PC-9 (cell line): Measurements from ENCODE around the gene PTCHD1. TPM values are rescaled to one million over a fixed set of nuclear protein-coding genes. Genes with fewer than 3 reads are reported as not detected.

Source experiments
- BruUV-seq: library from RNA; stranded (reverse); fragments of 400-500 nt; replicated peaks from 2 replicates; lab custom pipeline; 2021; lab: Mats Ljungman, UMichigan
- CTCF ChIA-PET: fragments of 300-600 bp; sonication (Branson Sonifier 250); formaldehyde crosslinking; loops from one replicate; lab custom pipeline; 2022; ENCODE audit warnings: antibody characterized with exemption; lab: Charles Lee
- POLR2A ChIA-PET: fragments of 300-600 bp; sonication (Branson Sonifier 250); formaldehyde crosslinking; loops from one replicate; lab custom pipeline; 2022; ENCODE audit warnings: antibody characterized with exemption; ENCODE audit not compliant: unreplicated experiment; lab: Charles Lee
- DNase-seq, 2 experiments: peaks; one replicate each; pipeline versions ENCODE4 v3.0.0 to v3.0.0-alpha.2; 2015 to 2022; ENCODE audit warnings: mixed read lengths in 1 of 2
- H2AFZ ChIP-seq: fragments of 200-600 bp; sonication (generic); 2 replicates; pipeline ENCODE4 v1.8.1; 2017; ENCODE audit warnings: antibody characterized with exemption
- H3F3A ChIP-seq: fragments of 200-600 bp; sonication (generic); 2 replicates; pipeline ENCODE4 v1.8.1; 2017; ENCODE audit warnings: antibody characterized with exemption, mild to moderate bottlenecking, low read depth; ENCODE audit not compliant: insufficient read depth
- H3K27ac ChIP-seq: fragments of 200-600 bp; sonication (generic); 2 replicates; pipeline ENCODE4 v1.6.1; 2016; ENCODE audit warnings: mixed run types
- H3K27me3 ChIP-seq: fragments of 200-600 bp; sonication (generic); 2 replicates; pipeline ENCODE4 v1.6.1; 2016; ENCODE audit warnings: low read depth, mixed run types; ENCODE audit not compliant: insufficient read depth
- H3K36me3 ChIP-seq: fragments of 200-600 bp; sonication (generic); 2 replicates; pipeline ENCODE4 v1.6.1; 2016; ENCODE audit warnings: low read depth, mixed run types
- H3K4me1 ChIP-seq: fragments of 200-600 bp; sonication (generic); replicated peaks from 2 replicates; pipeline ENCODE4 v1.6.1; 2016; ENCODE audit warnings: mixed run types; ENCODE audit not compliant: insufficient read depth
- H3K4me2 ChIP-seq: fragments of 200-600 bp; sonication (generic); 2 replicates; pipeline ENCODE4 v1.6.1; 2017; ENCODE audit warnings: mixed run types
- H3K4me3 ChIP-seq: fragments of 200-600 bp; sonication (generic); 2 replicates; pipeline ENCODE4 v1.6.1; 2016; ENCODE audit warnings: mixed run types
- H3K79me2 ChIP-seq: fragments of 200-600 bp; sonication (generic); 2 replicates; pipeline ENCODE4 v1.6.1; 2017; ENCODE audit warnings: low read depth, mixed run types
- H3K9me2 ChIP-seq: fragments of 200-600 bp; sonication (generic); 2 replicates; pipeline ENCODE4 v1.8.1; 2017; ENCODE audit warnings: mild to moderate bottlenecking; ENCODE audit not compliant: insufficient read depth
- H3K9me3 ChIP-seq: fragments of 200-600 bp; sonication (generic); 2 replicates; pipeline ENCODE4 v1.8.1; 2016; ENCODE audit warnings: low read depth; ENCODE audit not compliant: insufficient read depth
- H4K20me1 ChIP-seq: fragments of 200-600 bp; sonication (generic); 2 replicates; pipeline ENCODE4 v1.8.1; 2017; ENCODE audit not compliant: insufficient read depth
- EZH2 ChIP-seq: fragments of 200-600 bp; sonication (generic); IDR thresholded peaks from 2 replicates; pipeline ENCODE4 v1.8.0; 2017; ENCODE audit warnings: antibody characterized with exemption, low read depth
- intact Hi-C: fragments of 100-400 bp; cut with micrococcal nuclease; formaldehyde crosslinking; loops from one replicate; pipeline ENCODE4 v1.10.0; 2022; ENCODE audit not compliant: unreplicated experiment
- total RNA-seq: library from RNA; stranded (reverse); gene quantifications from 2 replicates; pipeline ENCODE4 v1.2.3, GENCODE V29; 2021
- TF ChIP-seq, protein P1 (sequence below): fragments of 200-600 bp; sonication (generic); conservative IDR thresholded peaks from 2 replicates; pipeline ENCODE4 v1.6.1; 2017; ENCODE audit warnings: mixed run types, antibody characterized with exemption, mild to moderate bottlenecking, moderate library complexity

PTCHD1 gene
- total RNA-seq, 1 experiment from 2014 or later: not detected

DNA sequence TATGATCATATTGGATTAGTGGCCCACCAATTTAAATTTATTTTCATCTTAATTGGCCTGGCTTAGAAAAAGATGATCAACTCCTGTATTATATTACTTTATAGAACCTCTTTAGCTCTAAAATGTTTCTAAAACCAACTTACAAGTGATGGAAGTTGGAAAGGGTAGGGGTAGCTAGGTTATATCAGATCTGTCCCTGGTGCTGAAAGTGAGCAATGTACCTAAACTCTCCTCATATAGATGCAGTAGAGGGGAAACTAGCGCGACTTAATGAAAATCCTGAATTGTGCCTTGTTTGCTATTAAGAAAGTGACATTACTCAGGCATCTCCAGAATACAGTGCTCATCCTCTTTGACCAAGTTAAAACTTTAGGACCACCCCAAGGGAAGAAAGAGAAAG, 7.5 kb upstream of the PTCHD1 start:
- CTCF ChIA-PET: no interaction called here
- Histone ChIP-seq H3K27me3 (no peaks in the 10 kb centered on the region), H3K4me1 (no peaks in the 10 kb centered on the region), H3K27ac (no peak overlapping the region), H3F3A (no peaks in the 10 kb centered on the region), H3K9me2 (no peaks in the 10 kb centered on the region), H3K4me2 (no peak overlapping the region), H2AFZ (no peak overlapping the region), H3K79me2 (no peaks in the 10 kb centered on the region), H4K20me1 (no peaks in the 10 kb centered on the region), H3K4me3 (no peak overlapping the region), H3K9me3 (no peaks in the 10 kb centered on the region), H3K36me3 (no peaks in the 10 kb centered on the region)
- no peak for DNase-seq
- POLR2A ChIA-PET: no interaction called here
- TF ChIP-seq, protein P1, sequence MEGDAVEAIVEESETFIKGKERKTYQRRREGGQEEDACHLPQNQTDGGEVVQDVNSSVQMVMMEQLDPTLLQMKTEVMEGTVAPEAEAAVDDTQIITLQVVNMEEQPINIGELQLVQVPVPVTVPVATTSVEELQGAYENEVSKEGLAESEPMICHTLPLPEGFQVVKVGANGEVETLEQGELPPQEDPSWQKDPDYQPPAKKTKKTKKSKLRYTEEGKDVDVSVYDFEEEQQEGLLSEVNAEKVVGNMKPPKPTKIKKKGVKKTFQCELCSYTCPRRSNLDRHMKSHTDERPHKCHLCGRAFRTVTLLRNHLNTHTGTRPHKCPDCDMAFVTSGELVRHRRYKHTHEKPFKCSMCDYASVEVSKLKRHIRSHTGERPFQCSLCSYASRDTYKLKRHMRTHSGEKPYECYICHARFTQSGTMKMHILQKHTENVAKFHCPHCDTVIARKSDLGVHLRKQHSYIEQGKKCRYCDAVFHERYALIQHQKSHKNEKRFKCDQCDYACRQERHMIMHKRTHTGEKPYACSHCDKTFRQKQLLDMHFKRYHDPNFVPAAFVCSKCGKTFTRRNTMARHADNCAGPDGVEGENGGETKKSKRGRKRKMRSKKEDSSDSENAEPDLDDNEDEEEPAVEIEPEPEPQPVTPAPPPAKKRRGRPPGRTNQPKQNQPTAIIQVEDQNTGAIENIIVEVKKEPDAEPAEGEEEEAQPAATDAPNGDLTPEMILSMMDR: no peak
- no peak for TF ChIP-seq EZH2
- no TSS peak for BruUV-seq
- intact Hi-C loops: loop anchor here (10.0 kb wide), 1 partner anchor 228 kb away; no protein-coding TSS in a partner anchor

DNA sequence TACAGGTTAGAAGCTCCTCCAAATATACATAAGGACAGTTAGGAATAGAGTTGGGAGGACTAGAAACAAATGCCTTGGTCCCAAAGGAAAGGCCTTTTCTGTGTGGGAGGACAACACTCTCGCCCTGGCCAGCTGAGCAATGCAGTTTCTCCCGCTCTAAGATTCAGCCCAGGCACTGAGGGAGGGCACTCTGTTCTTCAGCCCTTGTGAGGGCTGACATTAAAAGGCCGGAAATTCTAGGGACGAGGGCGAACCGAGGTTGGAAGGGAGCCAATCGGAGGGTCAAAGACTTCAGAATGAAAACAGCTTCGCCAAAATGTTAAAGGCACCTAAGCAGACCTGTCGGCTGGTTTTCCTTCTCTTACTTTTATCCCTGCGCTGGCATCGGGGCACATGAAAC, 2.9 kb upstream of the PTCHD1 start:
- CTCF ChIA-PET: no interaction called here

DNA sequence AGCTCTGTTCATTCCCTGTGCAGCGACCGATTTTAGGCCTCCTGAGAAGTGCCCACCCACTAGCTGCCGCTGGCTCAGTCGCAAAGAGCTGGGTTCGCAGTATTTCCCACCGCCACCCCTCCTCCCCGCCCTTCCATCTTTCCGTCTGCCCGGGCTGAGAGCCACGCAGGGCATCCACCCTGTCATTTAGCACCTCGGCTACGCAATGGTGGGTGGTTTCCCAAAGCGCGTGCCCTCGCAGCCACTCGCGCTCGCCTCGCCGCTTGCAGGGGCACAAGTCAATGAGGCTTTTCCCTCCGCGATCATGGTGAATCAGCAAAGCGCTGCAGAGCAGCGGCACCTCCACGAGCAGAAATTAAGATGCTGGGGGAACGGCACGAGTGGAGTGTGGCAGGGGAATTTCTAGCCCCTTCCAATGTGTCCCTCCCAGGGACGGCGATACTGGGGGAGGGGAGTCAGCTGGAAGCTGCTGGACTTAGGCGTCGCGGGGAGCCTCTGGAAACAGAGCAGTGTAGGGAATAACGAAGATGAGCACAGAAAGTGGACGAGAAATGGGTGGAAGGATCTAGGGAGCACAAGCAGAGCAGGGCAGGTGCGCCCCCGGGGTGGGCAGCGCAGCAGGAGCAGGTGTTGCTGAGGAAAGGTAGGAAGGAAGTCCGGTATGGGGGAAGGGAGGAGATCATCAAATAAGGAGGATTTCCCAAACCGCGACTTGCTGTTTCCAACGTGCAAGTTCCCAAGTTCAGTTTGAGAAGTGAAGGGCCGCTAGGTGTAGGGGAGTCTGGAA, 2.4 kb upstream of the PTCHD1 start:
- no peaks in the 10 kb centered on the region for H3K79me2 ChIP-seq
- H3K27ac ChIP-seq: no peak overlapping the region
- ChIA-PET CTCF (no interaction called here), POLR2A (no interaction called here)
- no peak overlapping the region for H2AFZ ChIP-seq
- no peak for DNase-seq
- no peak overlapping the region for H3K4me3 ChIP-seq
- H3K9me2 ChIP-seq: no peaks in the 10 kb centered on the region
- intact Hi-C loops: no loop called here
- no peaks in the 10 kb centered on the region for H3F3A ChIP-seq
- no peaks in the 10 kb centered on the region for H3K9me3 ChIP-seq
- no TSS peak for BruUV-seq
- no peak overlapping the region for H3K4me2 ChIP-seq
- no peaks in the 10 kb centered on the region for H4K20me1 ChIP-seq
- TF ChIP-seq EZH2: no peak
- TF ChIP-seq, protein P1: no peak
- no peaks in the 10 kb centered on the region for H3K36me3 ChIP-seq
- H3K27me3 ChIP-seq: no peaks in the 10 kb centered on the region
- no peaks in the 10 kb centered on the region for H3K4me1 ChIP-seq

More for the DNA sequence above, 2.9 kb upstream of the PTCHD1 start:
- Histone ChIP-seq H3K27ac (no peak overlapping the region), H3K79me2 (no peaks in the 10 kb centered on the region), H4K20me1 (no peaks in the 10 kb centered on the region), H3K4me2 (no peak overlapping the region), H3F3A (no peaks in the 10 kb centered on the region), H3K9me3 (no peaks in the 10 kb centered on the region), H3K4me3 (no peak overlapping the region), H3K9me2 (no peaks in the 10 kb centered on the region), H3K4me1 (no peaks in the 10 kb centered on the region), H3K36me3 (no peaks in the 10 kb centered on the region), H3K27me3 (no peaks in the 10 kb centered on the region), H2AFZ (no peak overlapping the region)
- intact Hi-C loops: no loop called here
- BruUV-seq: no TSS peak
- no peak for TF ChIP-seq EZH2
- TF ChIP-seq, protein P1: no peak
- no peak for DNase-seq
- POLR2A ChIA-PET: no interaction called here
